GM18868 (cell line): ENCODE data around the gene SESTD1.

Experiments
- ATAC-seq: cut with Tn5 transposase; IDR thresholded peaks from one replicate; pipeline ENCODE4 v1.9.1; 2021; ENCODE audit warnings: mild to moderate bottlenecking, moderate library complexity; ENCODE audit not compliant: unreplicated experiment

SESTD1 gene, protein sequence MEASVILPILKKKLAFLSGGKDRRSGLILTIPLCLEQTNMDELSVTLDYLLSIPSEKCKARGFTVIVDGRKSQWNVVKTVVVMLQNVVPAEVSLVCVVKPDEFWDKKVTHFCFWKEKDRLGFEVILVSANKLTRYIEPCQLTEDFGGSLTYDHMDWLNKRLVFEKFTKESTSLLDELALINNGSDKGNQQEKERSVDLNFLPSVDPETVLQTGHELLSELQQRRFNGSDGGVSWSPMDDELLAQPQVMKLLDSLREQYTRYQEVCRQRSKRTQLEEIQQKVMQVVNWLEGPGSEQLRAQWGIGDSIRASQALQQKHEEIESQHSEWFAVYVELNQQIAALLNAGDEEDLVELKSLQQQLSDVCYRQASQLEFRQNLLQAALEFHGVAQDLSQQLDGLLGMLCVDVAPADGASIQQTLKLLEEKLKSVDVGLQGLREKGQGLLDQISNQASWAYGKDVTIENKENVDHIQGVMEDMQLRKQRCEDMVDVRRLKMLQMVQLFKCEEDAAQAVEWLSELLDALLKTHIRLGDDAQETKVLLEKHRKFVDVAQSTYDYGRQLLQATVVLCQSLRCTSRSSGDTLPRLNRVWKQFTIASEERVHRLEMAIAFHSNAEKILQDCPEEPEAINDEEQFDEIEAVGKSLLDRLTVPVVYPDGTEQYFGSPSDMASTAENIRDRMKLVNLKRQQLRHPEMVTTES

DNA sequence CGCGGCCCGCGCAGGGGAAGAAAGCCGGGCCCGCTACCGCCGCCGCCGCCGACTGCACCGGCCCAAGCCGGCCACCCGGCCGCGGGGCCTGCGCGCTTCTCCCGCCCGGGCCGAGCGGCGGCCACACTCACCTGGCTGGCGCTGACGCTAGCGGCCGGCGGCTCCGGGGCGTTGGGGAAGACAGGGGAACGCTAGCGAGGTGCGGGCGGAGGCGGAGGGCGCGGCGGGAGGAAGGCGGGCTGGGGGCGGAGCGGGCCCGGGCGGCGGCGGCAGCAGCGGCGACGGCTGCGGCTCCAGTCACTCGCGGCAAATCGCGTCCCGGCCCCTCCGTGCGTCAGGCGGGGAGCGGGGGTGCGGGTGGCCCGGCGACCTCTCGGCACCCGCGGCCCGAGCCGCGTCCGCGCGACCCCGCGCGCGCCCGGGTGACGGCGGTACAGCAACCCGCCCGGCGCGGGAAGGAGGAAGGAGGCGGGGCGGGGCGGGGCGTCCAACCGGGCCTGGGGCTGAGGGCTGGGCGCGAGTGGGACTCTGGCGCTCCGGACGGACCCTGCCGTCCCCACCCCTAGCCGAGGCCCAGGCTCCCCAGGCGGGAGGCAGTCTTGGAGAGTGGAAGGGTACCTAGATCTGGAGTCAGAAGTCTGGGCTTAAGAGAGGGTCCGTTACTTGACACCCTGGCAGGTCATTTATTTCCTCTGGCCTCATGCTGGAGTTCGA lies at the start of gene SESTD1:
TSS of gene SESTD1 (minus strand) at position 465 of the 714 bp plus-strand sequence. CDS start 72,991 bp downstream, outside the sequence.
- peak; percentile 60 for ATAC-seq

DNA sequence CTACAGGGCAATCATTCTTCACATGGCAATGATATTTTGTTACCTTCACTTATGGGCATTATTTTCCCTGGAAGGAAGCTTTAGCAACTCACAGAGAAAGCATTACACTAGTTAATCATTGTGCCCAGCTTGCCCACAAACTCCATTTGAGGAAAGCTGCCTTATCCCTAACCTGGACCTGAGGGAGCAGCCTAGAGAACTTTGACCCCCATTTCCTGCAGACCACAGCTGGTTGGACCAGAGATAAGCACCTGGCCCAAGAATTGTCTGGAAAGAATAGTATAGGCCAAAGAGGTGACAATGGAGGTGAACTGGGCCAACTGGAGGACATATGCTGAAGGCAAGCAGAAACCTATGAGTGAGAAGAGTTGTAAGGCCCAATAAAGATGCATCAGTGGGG lies 48.4 kb upstream of the SESTD1 start:
- ATAC-seq = no peak

DNA sequence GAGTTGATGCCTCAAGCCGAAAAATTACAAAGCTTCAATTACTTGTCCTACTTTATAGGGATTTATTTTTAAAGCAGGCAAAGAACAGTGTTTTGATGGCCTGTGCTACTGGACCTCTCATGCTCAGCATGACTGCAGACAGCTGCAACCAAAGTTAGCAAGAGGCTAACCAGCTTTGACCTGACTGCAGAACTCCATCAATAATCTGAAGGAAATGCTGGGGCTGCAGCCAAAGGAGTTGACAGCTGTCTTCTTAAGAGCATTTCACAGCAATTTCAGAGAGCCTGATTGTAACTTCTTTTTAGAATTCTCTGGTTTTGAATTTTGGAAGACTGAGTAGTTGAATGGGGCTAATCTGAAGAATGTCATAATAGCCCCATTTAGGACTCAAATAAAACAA lies 46.5 kb upstream of the SESTD1 start:
- ATAC-seq = no peak

DNA sequence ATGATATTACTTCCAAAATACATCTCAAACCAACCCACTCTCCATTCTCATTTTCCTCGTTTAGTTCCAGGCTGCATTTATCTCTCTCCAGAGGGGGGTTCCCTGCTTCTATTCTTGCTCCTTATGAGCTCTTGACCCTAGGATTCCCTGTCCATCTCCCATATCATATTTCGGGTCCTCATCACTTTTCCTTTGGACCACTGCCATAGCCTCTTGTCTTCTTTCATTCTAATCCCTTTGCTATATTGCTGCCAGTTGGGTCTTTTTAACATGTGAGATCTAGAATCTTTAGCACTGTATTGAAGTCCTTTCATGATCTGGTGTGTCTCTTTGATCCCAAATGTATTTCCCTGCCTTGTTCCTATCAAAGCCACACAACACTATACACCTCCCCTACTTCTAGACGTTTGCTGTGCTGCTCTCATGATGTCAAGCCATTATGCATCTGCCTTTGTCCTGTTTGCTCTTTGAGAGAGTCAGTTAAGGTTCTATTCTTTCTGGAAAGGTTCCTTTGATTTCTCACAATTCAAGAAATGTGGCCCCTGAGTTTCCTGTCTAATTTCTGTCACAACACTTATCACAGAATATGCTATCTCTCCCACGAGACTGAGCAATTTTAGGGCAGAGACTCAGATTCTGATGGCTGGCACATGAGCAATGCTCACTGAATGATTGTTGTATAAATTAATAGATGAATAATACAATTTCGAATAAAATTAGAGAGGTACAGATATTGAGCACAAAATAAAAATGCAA lies 43.2 kb upstream of the SESTD1 start:
- ATAC-seq = no peak

DNA sequence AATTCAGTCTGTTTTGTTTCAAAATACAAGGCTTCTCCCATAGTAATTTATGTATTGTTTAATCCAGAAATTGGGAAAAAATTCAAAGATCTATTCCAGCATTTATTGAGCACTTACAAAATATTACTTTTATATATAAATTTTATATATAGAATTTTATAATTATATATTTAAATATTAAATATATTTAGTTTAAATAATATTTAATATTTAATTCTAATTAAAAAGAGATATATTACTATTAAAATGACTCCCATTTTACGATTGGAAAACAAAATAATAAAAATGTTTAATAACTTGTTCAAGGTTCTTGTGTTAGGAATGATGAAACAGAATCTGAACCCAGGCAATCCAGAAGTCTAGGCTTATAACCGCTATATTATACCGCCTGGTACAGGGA lies 40.5 kb upstream of the SESTD1 start:
- no peak for ATAC-seq

DNA sequence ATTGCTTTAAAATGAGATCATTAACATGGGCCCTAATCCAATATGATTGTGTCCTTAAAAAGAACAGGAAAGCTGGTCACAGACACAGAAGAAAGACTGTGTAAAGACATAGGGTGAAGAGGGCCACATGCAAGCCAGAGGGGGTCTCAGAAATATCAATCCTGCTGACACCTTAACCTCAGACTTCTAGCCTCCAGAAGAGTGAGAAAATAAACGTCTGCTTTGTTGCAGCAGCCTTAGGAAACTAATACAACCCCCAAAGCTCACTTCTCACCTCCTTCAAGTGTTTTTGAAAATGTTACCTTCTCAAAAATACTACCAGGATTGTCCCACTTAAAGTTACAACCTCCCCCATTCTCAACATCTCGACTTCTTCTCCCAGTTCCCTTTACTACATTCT lies 39.8 kb upstream of the SESTD1 start:
- ATAC-seq = no peak

DNA sequence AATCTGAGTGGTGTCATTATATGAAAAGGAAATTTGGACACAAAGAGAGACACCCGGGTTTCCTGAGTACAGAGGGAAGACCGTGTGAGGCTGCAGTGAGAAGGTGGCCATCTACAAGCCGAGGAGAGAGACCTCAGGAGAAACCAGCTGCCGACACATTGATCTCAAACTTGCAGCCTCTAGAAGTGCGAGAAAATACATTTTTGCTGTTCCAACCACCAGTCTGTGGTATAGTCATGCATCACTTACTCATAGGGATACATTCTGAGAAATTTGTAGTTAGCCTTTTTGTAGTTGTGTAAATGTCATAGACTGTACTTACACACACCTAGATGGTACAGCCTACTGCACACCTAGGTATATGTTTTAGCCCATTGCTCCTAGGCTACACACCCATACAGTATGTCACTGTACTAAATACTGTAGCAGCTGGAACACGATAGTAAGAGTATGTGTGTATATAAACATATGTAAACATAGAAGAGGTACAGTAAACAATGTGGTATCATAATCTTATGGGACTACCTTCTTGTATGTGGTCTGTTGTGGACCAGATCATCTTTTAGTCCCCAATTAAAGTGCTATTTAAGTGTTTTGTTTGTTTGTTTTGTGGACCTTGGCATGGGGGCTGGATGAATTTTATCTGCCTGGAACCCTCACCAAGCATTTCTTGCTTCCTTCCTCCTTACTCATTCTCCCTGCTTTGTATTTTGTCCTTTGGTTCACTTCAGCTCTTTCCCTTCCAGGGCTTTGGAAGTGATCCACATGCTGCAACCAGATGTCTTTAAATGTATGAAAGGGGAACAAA lies 38.3 kb upstream of the SESTD1 start:
- no peak for ATAC-seq

DNA sequence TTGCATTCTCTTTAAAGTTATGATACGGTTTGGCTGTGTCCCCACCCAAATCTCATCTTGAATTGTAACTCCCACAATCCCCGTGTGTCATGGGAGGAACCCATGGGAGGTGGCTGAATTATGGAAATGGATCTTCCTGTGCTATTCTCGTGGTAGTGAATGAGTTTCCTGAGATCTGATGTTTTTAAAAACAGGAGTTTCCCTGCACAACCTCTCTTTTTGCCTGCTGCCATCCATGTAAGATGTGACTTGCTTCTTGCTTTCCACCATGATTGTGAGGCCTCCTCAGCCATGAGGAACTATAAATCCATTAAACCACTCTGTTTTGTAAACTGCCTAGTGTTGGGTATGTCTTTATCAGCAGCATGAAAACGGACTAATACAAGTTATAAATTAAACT lies 37.5 kb upstream of the SESTD1 start:
- no peak for ATAC-seq

DNA sequence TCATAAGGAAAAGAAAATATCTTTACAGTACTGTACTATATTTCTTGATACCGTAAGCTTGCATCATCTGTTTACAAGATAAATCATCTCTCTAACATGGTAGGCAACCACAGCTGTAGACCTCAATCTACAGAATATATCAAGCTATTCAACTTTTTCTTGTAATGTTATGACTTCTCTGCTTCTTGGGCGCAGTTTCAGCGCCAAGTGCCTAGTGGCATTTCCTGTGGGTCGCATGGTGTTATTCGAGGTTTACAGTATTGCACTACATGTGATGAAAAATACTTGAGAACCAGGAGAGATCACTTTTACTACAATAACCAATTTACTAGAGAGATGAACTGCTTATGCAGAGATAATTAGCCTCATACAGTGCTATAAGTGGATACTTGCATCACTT lies 34.0 kb upstream of the SESTD1 start:
- no peak for ATAC-seq

DNA sequence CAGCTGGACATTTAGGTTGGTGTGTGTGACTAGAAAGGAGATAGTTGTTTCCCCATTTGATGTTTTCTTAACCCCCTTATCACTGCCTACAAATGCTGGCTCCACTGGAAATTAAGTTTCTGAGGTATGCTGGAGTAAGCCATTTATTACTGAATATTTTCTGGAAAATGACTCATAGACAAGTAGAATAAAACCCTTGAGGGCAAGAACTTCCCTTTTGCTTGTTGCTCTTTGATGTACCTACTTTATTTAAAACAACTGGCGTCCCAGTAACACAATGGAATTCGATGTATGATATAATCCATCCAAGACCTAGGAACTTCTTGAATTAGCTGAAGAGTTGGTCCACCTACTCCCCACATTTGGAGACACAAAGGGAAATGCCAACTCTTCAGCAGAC lies 33.3 kb upstream of the SESTD1 start:
- ATAC-seq = no peak

DNA sequence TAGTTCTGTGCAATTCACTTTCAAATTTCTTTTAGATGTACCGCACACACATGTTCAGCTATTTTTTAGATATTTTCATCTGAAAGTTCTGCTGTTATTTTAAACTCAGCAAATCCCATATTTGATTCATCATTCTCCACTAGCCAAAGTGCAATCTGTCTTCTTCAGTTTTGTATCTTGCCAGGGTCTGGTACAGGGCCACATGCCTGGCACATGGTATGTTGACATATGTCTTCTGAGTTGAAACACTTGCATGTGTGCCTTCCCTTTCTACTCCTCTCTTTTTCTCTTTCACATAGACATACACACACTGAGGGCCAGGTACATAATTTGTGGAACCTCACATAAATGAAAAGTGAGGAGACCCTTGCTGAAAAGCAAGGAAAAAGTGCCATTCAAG lies 25.7 kb upstream of the SESTD1 start:
- ATAC-seq = no peak

DNA sequence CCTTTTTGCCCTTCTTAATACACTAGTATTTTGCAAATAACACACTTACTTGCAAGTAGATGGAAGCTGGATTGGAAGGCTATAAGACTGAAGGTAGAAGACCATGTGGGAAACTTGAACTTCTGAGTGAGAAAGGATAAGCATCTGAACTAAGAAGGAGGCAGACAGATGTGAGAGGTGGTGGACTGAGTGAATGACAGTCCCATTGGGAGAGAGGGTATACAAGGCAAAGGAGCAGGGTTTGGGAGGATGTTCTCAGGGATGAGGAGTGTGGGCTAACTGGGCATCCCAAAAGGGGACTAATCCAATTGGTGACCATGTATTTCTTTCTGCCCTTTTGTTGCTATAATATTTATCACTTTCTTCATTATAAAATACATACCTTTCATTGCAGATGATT lies 20.4 kb upstream of the SESTD1 start:
- ATAC-seq = no peak

DNA sequence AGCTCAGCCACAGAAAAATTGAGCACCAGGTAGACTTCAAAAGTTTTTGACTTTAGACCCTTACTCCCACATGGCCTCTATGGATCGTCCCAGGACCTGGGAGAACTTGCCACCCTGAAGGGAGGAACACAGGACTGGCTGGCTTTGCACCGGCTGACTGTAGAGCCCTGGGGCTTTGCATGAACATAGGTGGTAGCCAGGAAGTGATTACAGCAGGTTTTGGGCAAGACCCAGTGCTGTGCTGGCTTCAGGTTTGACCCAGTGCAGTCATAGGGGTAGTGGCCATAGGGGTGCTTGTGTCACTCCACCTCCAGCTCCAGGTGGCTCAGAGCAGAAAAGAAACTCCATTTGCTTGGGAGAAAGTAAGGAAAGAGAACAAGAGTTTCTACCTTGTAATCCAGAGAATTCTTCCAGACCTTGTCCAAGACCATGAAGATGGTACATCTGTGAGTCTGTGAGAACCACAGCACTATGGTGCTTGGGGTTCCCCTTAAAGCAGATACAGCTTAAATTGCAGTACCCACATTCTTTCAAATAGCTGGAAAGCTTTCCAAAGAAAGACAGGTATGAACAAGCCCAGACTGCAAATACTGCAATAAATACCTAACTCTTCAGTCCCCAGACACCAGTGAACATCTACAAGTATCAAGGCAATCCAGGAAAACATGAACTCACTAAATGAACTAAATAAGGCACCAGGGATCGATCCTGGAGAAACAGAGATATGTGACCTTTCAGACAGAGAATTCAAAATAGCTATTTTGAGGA lies 13.0 kb upstream of the SESTD1 start:
- no peak for ATAC-seq

DNA sequence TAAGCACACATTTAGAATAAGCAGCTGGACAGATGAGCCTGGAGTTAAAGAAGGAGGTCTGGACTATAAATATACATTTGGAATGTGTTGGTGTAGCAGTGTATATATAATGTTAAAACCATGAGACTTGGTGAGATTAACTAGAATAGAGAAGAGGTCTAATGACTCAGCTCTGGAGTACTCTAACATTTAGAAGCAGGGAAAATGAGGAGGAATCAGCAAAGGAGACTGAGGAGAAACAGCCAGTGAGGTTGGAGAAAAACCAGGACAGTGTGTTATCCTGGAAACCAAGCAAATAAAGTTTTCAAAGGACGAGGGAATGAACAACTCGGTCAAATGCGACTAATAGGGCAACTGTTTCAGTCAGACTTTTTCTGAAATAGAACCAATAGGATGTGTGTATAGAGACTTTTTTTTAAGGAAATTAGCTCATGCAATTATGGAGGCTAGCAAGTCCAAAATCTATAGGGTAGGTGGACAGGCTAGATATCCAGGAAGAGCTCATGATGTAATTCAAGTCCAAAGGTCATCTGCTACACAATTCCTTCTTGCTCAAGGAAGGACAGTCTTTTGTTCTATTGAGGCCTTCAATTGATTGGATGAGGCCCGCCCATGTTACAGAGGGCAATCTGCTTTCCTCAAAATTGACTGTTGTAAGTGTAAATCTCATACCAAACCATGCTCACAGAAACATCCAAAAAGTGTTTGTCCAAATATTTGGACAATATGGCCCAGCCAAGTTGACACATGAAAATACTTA lies 10.8 kb upstream of the SESTD1 start:
- no peak for ATAC-seq

DNA sequence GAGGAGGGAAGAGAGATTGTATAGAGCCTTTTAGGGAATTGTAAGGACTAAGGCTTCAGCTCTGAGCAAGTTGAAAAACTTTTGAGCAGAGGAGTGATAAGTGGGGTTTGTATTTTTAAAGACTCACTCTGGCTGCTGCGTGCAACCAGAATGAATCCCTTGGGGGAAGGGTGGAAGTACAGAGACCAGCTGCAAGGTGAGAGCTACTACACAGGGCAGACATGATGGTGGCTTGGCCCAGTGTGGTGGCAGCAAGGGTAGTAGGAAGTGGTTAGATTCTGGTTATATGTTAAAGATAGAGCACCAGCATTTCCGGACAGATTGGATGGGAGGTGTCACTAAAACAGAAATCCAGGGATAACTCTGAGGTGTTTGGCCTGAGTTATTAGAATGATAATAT lies 10.1 kb upstream of the SESTD1 start:
- ATAC-seq = peak; percentile 95

DNA sequence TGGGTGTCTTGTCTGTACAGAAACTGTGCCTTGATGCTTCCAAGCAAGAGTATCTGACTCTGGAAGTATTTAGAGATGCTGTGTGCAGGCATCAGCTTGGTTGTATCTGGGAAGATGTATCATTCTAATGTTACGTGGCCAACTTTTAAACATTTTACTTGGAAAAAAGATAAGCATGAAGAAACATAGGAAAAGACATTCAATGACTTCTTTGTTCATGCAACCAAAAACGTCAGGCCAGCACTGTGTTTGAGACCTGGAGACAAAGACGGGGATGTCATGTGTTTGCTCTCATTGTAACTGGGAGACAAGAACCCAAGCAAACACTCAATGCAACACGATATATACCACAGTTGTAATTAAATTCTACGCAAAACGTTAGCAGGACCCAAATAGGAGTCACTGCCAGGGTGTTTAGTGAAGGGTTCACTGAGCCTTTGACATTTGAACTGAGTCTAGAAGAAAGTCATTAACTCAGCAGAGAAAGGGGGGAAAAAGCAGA lies 8.9 kb upstream of the SESTD1 start:
- ATAC-seq = no peak

DNA sequence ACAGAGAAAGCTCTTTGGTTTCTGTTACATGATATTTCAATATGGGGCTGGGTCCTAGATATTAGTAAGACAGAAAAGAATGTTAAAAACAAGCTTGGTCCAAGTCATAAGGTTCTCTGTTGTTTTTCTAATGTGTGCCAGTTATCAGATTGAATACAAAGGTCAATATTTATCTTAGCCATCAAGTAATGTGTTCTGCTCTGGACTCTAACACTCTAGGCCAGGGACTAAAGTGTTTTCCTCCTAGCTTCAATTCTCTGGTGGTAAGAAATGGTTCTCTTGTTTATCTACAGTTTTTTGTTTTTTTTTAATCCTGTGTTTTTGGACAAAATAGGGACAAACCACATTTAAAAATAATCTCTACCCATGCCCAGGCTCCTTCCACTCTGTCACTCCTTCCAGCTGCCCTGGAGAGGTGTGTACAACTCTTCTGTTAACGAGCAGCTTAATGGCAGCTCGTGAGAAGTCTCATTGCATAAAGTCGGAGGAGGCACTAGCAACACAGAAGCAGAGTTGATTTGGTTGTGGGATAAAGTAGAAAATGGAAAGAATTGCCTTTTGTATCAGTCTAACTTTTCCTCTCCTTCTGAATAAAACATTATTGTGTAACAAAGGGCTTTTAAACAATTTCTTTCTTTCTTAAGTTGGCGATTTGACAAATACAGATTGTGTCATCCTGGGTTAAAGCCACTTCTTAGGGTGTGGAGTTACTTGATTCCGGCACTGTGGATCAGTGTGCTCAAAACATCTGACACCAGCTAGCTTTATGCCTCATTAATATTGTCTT lies 8.0 kb upstream of the SESTD1 start:
- no peak for ATAC-seq

DNA sequence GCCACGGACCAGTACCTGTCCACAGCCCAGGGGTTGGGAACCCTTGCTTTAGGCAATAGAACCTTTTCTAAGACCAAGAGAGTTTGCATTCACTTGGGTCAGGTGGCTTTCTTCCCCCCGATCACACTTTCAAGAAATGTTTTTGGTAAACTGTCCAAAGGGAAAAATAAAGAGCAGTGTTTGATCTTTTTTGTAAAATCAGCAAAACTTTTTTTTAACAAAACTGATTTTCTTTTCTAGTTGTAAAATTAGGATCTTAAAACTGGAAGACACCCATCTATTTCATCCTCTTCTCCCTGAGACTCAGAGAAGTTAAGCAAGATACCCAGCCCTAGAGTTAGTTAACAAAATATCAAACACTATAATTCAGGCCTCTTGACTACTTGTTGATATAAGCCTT lies 6.1 kb upstream of the SESTD1 start:
- no peak for ATAC-seq
